ENCODE results near the gene GTF2F2.

The GTF2F2 gene

GRCh38 chr13:45119991-45120864 lies at the start of gene GTF2F2:
TSS of gene GTF2F2 (plus strand) at chr13:45120510. CDS start at chr13:45120656, 146 bp downstream.
- Histone ChIP-seq H4K20me1 (ENCODE audit: insufficient read depth, low read length) (no peaks in the 10 kb centered on the region), H3K4me2 (ENCODE audit: low read length) (peak within 1 kb of the TSS; percentile 96), H3K4me1 (ENCODE audit: insufficient read depth, low read length, severe bottlenecking) (peaks cover 24% of the 10 kb centered on the region), H3K9me2 (ENCODE audit: low read depth, low read length) (no peaks in the 10 kb centered on the region), H2AFZ (ENCODE audit: low read length) (peak within 1 kb of the TSS; percentile 85), H3K79me2 (ENCODE audit: insufficient read depth, low read length) (peaks cover 45% of the 10 kb centered on the region), H3K9ac (ENCODE audit: low read length) (peak within 1 kb of the TSS; percentile 91), H3K36me3 (ENCODE audit: insufficient read depth, low read length) (0 out of 2 replicates have a peak, but pooled peaks cover 5% of the 10 kb centered on the region), H3F3A (ENCODE audit: insufficient read depth, low read length) (no peaks in the 10 kb centered on the region), H3K4me3 (ENCODE audit: low read depth, low read length, poor library complexity, severe bottlenecking) (peak within 1 kb of the TSS; percentile 94), H3K27ac (ENCODE audit: low read depth, low read length, poor library complexity, severe bottlenecking) (peak within 1 kb of the TSS; percentile 60), H3K27me3 (ENCODE audit: insufficient read depth, low read length) (no peaks in the 10 kb centered on the region), H3K9me3 (ENCODE audit: low read length) (no peaks in the 10 kb centered on the region)
- no peak for TF ChIP-seq CTCF (IDR thresholded peaks at IDR 0.05; ENCODE audit: low read length)
- TF ChIP-seq EZH2 (IDR thresholded peaks at IDR 0.05; ENCODE audit: borderline replicate concordance, low read length): no peak

- Histone ChIP-seq H3K27ac (ENCODE audit: low read depth, low read length, poor library complexity, severe bottlenecking) (no peak overlapping the region), H3K4me1 (ENCODE audit: insufficient read depth, low read length, severe bottlenecking) (no peaks in the 10 kb centered on the region), H3K9me2 (ENCODE audit: low read depth, low read length) (no peaks in the 10 kb centered on the region), H3K36me3 (ENCODE audit: insufficient read depth, low read length) (no peaks in the 10 kb centered on the region), H3K9me3 (ENCODE audit: low read length) (no peaks in the 10 kb centered on the region), H3K4me3 (ENCODE audit: low read depth, low read length, poor library complexity, severe bottlenecking) (no peak overlapping the region), H2AFZ (ENCODE audit: low read length) (no peak overlapping the region), H3K4me2 (ENCODE audit: low read length) (no peak overlapping the region), H3F3A (ENCODE audit: insufficient read depth, low read length) (no peaks in the 10 kb centered on the region), H3K79me2 (ENCODE audit: insufficient read depth, low read length) (no peaks in the 10 kb centered on the region), H3K27me3 (ENCODE audit: insufficient read depth, low read length) (no peaks in the 10 kb centered on the region), H3K9ac (ENCODE audit: low read length) (no peak overlapping the region), H4K20me1 (ENCODE audit: insufficient read depth, low read length) (no peaks in the 10 kb centered on the region)
- TF ChIP-seq CTCF (IDR thresholded peaks at IDR 0.05; ENCODE audit: low read length): no peak
- TF ChIP-seq EZH2 (IDR thresholded peaks at IDR 0.05; ENCODE audit: borderline replicate concordance, low read length): no peak
These were observed 46.5 kb upstream of the GTF2F2 start for GRCh38 chr13:45073809-45074208.

GRCh38 chr13:45074721-45075120 lies 45.6 kb upstream of the GTF2F2 start:
- TF ChIP-seq CTCF (IDR thresholded peaks at IDR 0.05; ENCODE audit: low read length): no peak
- TF ChIP-seq EZH2 (IDR thresholded peaks at IDR 0.05; ENCODE audit: borderline replicate concordance, low read length): no peak
- Histone ChIP-seq H3K27me3 (ENCODE audit: insufficient read depth, low read length) (no peaks in the 10 kb centered on the region), H4K20me1 (ENCODE audit: insufficient read depth, low read length) (no peaks in the 10 kb centered on the region), H3K4me3 (ENCODE audit: low read depth, low read length, poor library complexity, severe bottlenecking) (no peak overlapping the region), H2AFZ (ENCODE audit: low read length) (no peak overlapping the region), H3K4me1 (ENCODE audit: insufficient read depth, low read length, severe bottlenecking) (no peaks in the 10 kb centered on the region), H3K27ac (ENCODE audit: low read depth, low read length, poor library complexity, severe bottlenecking) (no peak overlapping the region), H3K9ac (ENCODE audit: low read length) (no peak overlapping the region), H3K9me2 (ENCODE audit: low read depth, low read length) (no peaks in the 10 kb centered on the region), H3K36me3 (ENCODE audit: insufficient read depth, low read length) (no peaks in the 10 kb centered on the region), H3K79me2 (ENCODE audit: insufficient read depth, low read length) (no peaks in the 10 kb centered on the region), H3K4me2 (ENCODE audit: low read length) (no peak overlapping the region), H3F3A (ENCODE audit: insufficient read depth, low read length) (no peaks in the 10 kb centered on the region), H3K9me3 (ENCODE audit: low read length) (no peaks in the 10 kb centered on the region)

Measured in OCI-LY1 (cell line).